ENCODE data around the gene LYRM9.
"Not testable (repeated sequence)": the region's sequence is repeated elsewhere in the genome, so short reads cannot be mapped to it uniquely, and the experiment has no call there.

LYRM9 gene

GRCh38 chr17:27837769-27838168 lies 55.4 kb downstream of the LYRM9 start:
- not testable (repeated sequence) for DNase-seq

DNA sequence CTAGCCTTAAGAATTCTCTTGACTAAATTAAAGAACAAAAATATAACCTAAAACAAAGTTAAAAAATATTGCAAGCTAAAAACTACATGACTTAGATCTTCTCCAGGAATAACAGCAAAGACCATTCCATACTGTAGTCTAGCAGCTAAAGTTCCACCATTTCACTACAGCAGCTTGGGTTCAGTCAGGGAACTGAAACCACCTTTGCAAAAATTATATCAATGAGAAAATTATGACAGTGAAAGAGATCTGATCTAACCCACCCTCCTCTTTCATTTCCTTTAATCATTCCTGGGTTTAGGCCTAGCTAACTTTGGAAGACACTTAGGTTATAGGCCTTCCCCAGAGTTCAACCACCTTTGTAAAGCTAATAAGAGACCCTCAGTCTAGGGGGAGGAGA lies 56.5 kb downstream of the LYRM9 start:
- no peak for DNase-seq

DNA sequence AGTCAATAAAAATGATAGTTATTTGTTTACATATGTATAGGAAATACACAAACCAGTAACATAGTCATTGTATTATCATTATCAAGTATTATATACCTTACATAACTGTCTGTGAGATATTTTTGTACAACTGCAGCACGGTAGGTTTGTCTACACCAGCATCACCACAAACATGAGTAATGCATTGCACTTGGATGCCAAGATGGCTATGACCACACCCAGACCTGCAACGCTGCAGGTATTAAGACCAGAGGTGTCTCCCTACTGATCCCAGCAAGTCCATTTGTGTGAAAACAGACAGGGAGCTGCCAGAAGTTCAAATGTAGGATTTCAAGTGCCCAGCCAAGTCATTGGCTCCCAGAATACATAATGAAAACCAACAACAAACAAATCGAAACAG lies 58.6 kb downstream of the LYRM9 start:
- DNase-seq: no peak

DNA sequence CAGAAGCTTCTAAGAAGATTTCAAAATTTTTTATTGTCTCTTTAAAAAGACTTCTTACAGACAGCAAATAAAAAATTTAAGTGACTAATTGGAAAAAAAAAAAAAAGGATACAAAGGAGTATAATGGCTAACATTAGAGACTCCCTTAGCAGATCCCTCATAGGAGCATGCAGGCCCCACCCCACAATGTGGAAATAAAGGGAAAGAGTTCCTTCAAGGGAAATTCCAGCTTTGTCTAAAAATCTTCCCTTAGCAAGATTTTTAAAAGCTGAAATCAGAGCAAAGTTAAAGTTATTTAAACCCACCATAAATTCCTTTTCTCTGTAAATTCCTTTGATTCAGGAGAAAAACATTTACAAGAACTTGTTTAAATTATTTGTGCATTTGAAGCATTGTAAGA lies 60.3 kb downstream of the LYRM9 start:
- DNase-seq: peak in 1 of 2 donors; percentile 47

DNA sequence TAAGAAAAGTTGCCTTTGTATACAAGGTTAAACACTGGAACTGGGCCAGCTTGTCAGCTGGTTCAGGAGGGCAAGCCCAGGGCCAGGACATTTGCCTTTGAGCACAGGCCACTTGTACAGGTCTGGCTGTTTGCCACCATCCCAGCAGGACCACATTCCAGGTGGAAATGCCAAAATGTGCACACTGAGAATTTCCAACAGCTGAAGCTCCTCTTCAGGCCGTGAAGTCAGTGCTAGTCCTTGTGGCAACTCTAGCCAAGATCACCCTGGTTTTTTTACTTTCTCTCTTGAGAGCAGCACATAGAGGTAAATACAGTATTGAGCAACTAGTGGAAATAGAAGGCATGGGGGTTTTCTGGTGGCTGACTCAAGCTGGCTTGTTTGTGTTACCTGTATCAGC lies 63.3 kb downstream of the LYRM9 start:
- not testable (repeated sequence) for DNase-seq

- not testable (repeated sequence) for DNase-seq
These were observed 63.9 kb downstream of the LYRM9 start for GRCh38 chr17:27829143-27829711.
